ENCODE measurements around the gene FBXL12.

GRCh38 chr19:9858766-9859165 lies 39.9 kb upstream of the FBXL12 start:
- TF ChIP-seq, protein P1, sequence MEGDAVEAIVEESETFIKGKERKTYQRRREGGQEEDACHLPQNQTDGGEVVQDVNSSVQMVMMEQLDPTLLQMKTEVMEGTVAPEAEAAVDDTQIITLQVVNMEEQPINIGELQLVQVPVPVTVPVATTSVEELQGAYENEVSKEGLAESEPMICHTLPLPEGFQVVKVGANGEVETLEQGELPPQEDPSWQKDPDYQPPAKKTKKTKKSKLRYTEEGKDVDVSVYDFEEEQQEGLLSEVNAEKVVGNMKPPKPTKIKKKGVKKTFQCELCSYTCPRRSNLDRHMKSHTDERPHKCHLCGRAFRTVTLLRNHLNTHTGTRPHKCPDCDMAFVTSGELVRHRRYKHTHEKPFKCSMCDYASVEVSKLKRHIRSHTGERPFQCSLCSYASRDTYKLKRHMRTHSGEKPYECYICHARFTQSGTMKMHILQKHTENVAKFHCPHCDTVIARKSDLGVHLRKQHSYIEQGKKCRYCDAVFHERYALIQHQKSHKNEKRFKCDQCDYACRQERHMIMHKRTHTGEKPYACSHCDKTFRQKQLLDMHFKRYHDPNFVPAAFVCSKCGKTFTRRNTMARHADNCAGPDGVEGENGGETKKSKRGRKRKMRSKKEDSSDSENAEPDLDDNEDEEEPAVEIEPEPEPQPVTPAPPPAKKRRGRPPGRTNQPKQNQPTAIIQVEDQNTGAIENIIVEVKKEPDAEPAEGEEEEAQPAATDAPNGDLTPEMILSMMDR (conservative IDR thresholded peaks at IDR 0.05; ENCODE audit: low read length), result no peak
- TF ChIP-seq EZH2phosphoT487 (IDR thresholded peaks at IDR 0.05; ENCODE audit: borderline replicate concordance, low read depth, low read length), result no peak

Data from OCI-LY7 (cell line).